ENCODE measurements around the gene DLG4. TPM values are rescaled to one million over a fixed set of nuclear protein-coding genes. Genes with fewer than 3 reads are reported as not detected.

Gene DLG4
- total RNA-seq, 1 experiment from 2014 or later, result 38.3 TPM

GRCh38 chr17:7174603-7175326 lies 44.9 kb downstream of the DLG4 start:
- H3K27me3 Mint-ChIP-seq (ENCODE audit: low read depth), result peaks cover 31% of the 10 kb centered on the region
- H3K27ac ChIP-seq (ENCODE audit: insufficient read length, low read depth, low read length), result no peak overlapping the region
- no peak overlapping the region for H2AK5ac ChIP-seq (ENCODE audit: insufficient read length, low read length)
- H3K4ac ChIP-seq (ENCODE audit: low read depth, low read length), result no peak overlapping the region
- H3K9me3 Mint-ChIP-seq, result peaks cover 0 to 2% of the 10 kb centered on the region in 2 experiments; a peak in 2 of 5 replicates
- H2BK20ac ChIP-seq (ENCODE audit: low read depth, low read length, poor library complexity, severe bottlenecking), result no peak overlapping the region
- no peak overlapping the region for H4K8ac ChIP-seq (replicated peaks; ENCODE audit: insufficient read length, low read depth, low read length)
- H2AFZ ChIP-seq (ENCODE audit: low read length), result no peak overlapping the region
- H3K14ac ChIP-seq (ENCODE audit: insufficient read depth, low read length), result no peak overlapping the region
- H3K18ac ChIP-seq (ENCODE audit: insufficient read length, low read depth, low read length), result no peak overlapping the region
- no peaks in the 10 kb centered on the region for H3K36me3 Mint-ChIP-seq (ENCODE audit: insufficient read depth in 1 of 3, low read depth in 3 of 3)
- no peaks in the 10 kb centered on the region; the same call in 1 of the 2 replicates for H3K4me1 ChIP-seq (ENCODE audit: insufficient read depth, low read length)
- no peaks in the 10 kb centered on the region for H4K20me1 ChIP-seq (ENCODE audit: control insufficient read depth, insufficient read depth, insufficient read length)
- no peak overlapping the region for H3K4me3 Mint-ChIP-seq
- H3T11ph ChIP-seq (ENCODE audit: low read length), result no peak overlapping the region
- no peak overlapping the region for H4K91ac ChIP-seq (ENCODE audit: insufficient read length, low read depth, low read length)
- no peak overlapping the region for H3K27ac Mint-ChIP-seq
- DNase-seq, result no peak
- peak overlapping the region; percentile 39 for H3K4me2 ChIP-seq (ENCODE audit: insufficient read depth, insufficient read length, low read length)
- H3K23ac ChIP-seq (ENCODE audit: insufficient read length, low read depth, low read length), result no peak overlapping the region
- no peak overlapping the region for H4K5ac ChIP-seq (ENCODE audit: insufficient read length, low read depth, low read length)
- H2BK5ac ChIP-seq (ENCODE audit: insufficient read length, low read length), result no peak overlapping the region
- peaks cover 5 to 10% of the 10 kb centered on the region in 2 experiments; a peak in 3 of 4 replicates for H3K4me1 Mint-ChIP-seq
- WGBS (ENCODE audit: extremely low coverage, insufficient read length, low lambda C conversion rate), result 100% methylated on average over 7 of the region's 7 CpGs
- TF ChIP-seq CTCF (conservative IDR thresholded peaks at IDR 0.05), result no peak
- no peaks in the 10 kb centered on the region for H3K79me1 ChIP-seq (ENCODE audit: insufficient read depth, low read depth, low read length, poor library complexity, severe bottlenecking)
- no peaks in the 10 kb centered on the region for H3K9me3 ChIP-seq (ENCODE audit: control insufficient read depth, low read depth, low read length)
- H3K56ac ChIP-seq (ENCODE audit: insufficient read length, low read depth, low read length), result no peak overlapping the region
- H3K9ac ChIP-seq (ENCODE audit: extremely low read depth, insufficient read length, low read length), result no peak overlapping the region
- no peak overlapping the region for H2BK15ac ChIP-seq (ENCODE audit: low read depth, low read length)
- H3K27me3 ChIP-seq (ENCODE audit: insufficient read depth, low read length), result peaks cover 5% of the 10 kb centered on the region; the same call in 1 of the 2 replicates
- H2BK120ac ChIP-seq (ENCODE audit: low read depth, low read length, poor library complexity, severe bottlenecking), result no peak overlapping the region
- no peaks in the 10 kb centered on the region for H3K79me2 ChIP-seq (ENCODE audit: insufficient read depth, low read length)
- H2BK12ac ChIP-seq (ENCODE audit: insufficient read length, low read depth, low read length), result no peak overlapping the region
- H3K23me2 ChIP-seq (ENCODE audit: insufficient read length, low read depth, low read length, poor library complexity, severe bottlenecking), result peaks cover 16% of the 10 kb centered on the region

All from H9 (cell line).